WERI-Rb-1 (cell line): ENCODE measurements around the gene DCLK1.

Experiments used
- DNase-seq: peaks from one replicate; pipeline ENCODE4 v3.0.0-alpha.2; 2020
- H3K27ac ChIP-seq: fragments of 250-450 bp; sonication (Bioruptor Pico); 2 replicates; pipeline ENCODE4 v1.5.1; 2020; ENCODE audit warnings: mild to moderate bottlenecking, moderate library complexity
- H3K27me3 ChIP-seq: fragments of 250-450 bp; sonication (Bioruptor Pico); 2 replicates; pipeline ENCODE4 v1.5.1; 2021; ENCODE audit warnings: mild to moderate bottlenecking, low read depth, moderate library complexity; ENCODE audit not compliant: insufficient read depth, severe bottlenecking
- H3K36me3 ChIP-seq: fragments of 250-450 bp; sonication (Bioruptor Pico); 2 replicates; pipeline ENCODE4 v1.5.1; 2020; ENCODE audit warnings: mild to moderate bottlenecking, moderate library complexity
- H3K4me3 ChIP-seq: 2 replicates; pipeline ENCODE4 v1.5.1; 2011; ENCODE audit warnings: low read depth, mild to moderate bottlenecking, control low read depth, low read length
- H3K9me3 ChIP-seq: fragments of 250-450 bp; sonication (Bioruptor Pico); 2 replicates; pipeline ENCODE4 v1.5.1; 2021; ENCODE audit warnings: mild to moderate bottlenecking, moderate library complexity; ENCODE audit not compliant: severe bottlenecking
- TF ChIP-seq, protein P1 (sequence below): IDR thresholded peaks from 2 replicates; pipeline ENCODE4 v1.5.1; 2011; ENCODE audit warnings: low read depth, mild to moderate bottlenecking, control low read depth, inconsistent platforms, low read length

The DCLK1 gene

DNA sequence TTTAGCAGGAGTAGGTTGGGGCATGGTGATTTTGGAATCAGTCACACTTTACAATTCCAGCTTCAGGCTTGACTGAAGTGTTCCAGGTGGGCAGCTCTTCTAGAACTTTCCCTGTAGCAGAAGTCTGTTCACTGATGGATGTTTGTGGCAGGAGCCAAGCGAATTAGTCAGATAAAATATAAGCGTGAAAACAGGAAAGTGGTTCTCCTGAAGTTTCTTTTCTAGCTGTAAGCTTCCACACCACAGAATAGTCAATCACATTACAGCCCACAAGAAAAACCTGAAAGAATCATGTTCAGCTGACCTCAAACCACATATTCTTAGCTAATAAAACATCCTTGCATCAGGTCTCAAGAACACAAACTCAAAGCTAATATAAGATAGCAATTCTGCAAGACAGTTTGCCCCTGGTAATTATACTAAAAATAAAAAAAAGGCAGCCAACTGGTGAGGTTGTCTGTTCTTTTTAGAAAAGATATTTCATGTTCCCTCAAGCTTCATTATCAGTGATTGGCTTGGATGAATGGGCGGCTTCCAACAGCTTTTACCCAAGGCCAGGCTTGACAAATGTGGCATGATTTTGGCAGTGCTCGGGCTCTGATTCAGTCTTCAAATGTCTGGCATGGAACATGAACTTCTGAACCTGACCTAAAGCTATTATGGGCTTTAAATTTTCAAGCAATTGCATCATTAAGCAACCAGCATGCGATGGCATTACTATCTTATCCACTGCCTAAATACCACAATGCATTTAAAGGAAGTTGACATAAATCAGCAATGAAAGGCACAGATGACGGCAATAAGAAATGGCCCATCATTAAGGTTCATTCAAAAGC is 136.8 kb downstream of the DCLK1 start:
- Histone ChIP-seq H3K4me3 (no peak overlapping the region), H3K27me3 (no peaks in the 10 kb centered on the region), H3K27ac (no peak overlapping the region), H3K36me3 (no peaks in the 10 kb centered on the region), H3K9me3 (no peaks in the 10 kb centered on the region)
- TF ChIP-seq, protein P1, sequence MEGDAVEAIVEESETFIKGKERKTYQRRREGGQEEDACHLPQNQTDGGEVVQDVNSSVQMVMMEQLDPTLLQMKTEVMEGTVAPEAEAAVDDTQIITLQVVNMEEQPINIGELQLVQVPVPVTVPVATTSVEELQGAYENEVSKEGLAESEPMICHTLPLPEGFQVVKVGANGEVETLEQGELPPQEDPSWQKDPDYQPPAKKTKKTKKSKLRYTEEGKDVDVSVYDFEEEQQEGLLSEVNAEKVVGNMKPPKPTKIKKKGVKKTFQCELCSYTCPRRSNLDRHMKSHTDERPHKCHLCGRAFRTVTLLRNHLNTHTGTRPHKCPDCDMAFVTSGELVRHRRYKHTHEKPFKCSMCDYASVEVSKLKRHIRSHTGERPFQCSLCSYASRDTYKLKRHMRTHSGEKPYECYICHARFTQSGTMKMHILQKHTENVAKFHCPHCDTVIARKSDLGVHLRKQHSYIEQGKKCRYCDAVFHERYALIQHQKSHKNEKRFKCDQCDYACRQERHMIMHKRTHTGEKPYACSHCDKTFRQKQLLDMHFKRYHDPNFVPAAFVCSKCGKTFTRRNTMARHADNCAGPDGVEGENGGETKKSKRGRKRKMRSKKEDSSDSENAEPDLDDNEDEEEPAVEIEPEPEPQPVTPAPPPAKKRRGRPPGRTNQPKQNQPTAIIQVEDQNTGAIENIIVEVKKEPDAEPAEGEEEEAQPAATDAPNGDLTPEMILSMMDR: no peak
- DNase-seq: no peak

- no peak overlapping the region for H3K4me3 ChIP-seq
- no peaks in the 10 kb centered on the region for H3K36me3 ChIP-seq
- H3K9me3 ChIP-seq: no peaks in the 10 kb centered on the region
- TF ChIP-seq, protein P1: no peak
- no peaks in the 10 kb centered on the region for H3K27me3 ChIP-seq
- DNase-seq: no peak
- H3K27ac ChIP-seq: no peak overlapping the region
Measured at GRCh38 chr13:35993686-35994085, 137.5 kb downstream of the DCLK1 start.

- Histone ChIP-seq H3K4me3 (no peak overlapping the region), H3K36me3 (no peaks in the 10 kb centered on the region), H3K27me3 (no peaks in the 10 kb centered on the region), H3K9me3 (no peaks in the 10 kb centered on the region), H3K27ac (no peak overlapping the region)
- DNase-seq: no peak
- TF ChIP-seq, protein P1: no peak
Measured at GRCh38 chr13:35992964-35993363, 138.2 kb downstream of the DCLK1 start.

- Histone ChIP-seq H3K27me3 (no peaks in the 10 kb centered on the region), H3K4me3 (no peak overlapping the region), H3K27ac (no peak overlapping the region), H3K36me3 (no peaks in the 10 kb centered on the region), H3K9me3 (no peaks in the 10 kb centered on the region)
- no peak for DNase-seq
- TF ChIP-seq, protein P1: peak; percentile 19; the same call in 1 of the 2 replicates
Measured at GRCh38 chr13:35990196-35990595, 141.0 kb downstream of the DCLK1 start.

DNA sequence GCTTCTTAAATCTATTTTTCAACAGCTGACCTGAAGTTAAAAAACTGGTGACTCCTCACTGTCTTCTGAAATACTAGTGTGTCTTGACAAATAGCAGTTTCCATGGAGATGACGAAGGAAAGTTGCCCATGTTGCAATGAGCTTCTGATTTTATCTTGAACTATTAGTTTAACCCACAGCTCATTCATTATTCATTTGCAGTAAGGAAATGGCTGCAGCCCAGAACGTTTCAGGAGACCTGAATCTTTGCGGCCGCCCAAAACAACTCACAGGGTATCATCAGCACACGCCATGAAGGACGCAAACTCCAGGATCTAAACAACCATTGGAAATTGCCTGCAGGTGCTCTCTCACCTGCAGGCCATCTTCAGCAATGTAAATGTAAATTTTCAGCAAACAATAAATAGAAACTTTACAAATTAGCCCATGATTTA is 142.5 kb downstream of the DCLK1 start:
- Histone ChIP-seq H3K4me3 (no peak overlapping the region), H3K36me3 (no peaks in the 10 kb centered on the region), H3K27me3 (no peaks in the 10 kb centered on the region), H3K27ac (no peak overlapping the region), H3K9me3 (no peaks in the 10 kb centered on the region)
- TF ChIP-seq, protein P1: no peak
- no peak for DNase-seq
